Omental fat pad (tissue), 4 donors: ENCODE measurements around the gene RUNX1. TPM values are rescaled to one million over a fixed set of nuclear protein-coding genes. Genes with fewer than 3 reads are reported as not detected.

ENCODE experiments used
- ATAC-seq: fragments of 150-250 bp; one replicate; pipeline ENCODE4 v1.9.1; 2016; ENCODE audit warnings: mild to moderate bottlenecking, moderate library complexity; ENCODE audit not compliant: low FRiP score
- DNase-seq: peaks from one replicate; pipeline ENCODE4 v3.0.0-alpha.2; 2019; ENCODE audit warnings: low spot score
- total RNA-seq, 4 donors: library from RNA; depleted of rRNA; stranded (reverse); fragments of >200 nt; gene quantifications; one replicate each; pipeline ENCODE4 v1.1.0, GENCODE V29; 2016
- TF ChIP-seq, protein P1 (sequence below), 3 donors: fragments of 450-650 bp; IDR thresholded peaks; one replicate each; pipeline ENCODE4 v1.5.1; 2016 to 2017; ENCODE audit warnings: antibody characterized with exemption in 3 of 3, mild to moderate bottlenecking in 3 of 3, moderate library complexity in 2 of 3

Gene RUNX1
- total RNA-seq, 4 donors from 2014 or later = 21.1 to 75.9 (median 30.2) TPM

DNA sequence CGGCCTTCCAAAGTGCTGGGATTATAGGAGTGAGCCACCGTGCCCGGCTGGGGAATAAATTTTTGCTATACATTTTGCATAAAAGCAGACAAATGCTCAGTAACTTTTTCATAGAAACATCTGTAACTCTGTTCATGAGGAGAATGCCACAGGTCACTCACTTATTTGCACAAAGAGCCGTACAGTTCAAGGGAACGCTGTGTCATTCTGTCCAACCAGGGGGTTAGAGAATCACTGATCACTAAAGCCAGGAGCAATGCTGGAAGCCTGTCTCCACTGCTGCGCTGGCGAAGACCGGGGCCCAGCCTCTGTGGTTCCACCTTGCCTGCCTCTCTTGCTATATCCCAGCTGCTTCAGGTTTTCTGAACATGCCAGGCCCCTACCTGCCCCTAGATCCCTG, 58.3 kb downstream of the RUNX1 start:
- ATAC-seq = no peak
- TF ChIP-seq, protein P1, sequence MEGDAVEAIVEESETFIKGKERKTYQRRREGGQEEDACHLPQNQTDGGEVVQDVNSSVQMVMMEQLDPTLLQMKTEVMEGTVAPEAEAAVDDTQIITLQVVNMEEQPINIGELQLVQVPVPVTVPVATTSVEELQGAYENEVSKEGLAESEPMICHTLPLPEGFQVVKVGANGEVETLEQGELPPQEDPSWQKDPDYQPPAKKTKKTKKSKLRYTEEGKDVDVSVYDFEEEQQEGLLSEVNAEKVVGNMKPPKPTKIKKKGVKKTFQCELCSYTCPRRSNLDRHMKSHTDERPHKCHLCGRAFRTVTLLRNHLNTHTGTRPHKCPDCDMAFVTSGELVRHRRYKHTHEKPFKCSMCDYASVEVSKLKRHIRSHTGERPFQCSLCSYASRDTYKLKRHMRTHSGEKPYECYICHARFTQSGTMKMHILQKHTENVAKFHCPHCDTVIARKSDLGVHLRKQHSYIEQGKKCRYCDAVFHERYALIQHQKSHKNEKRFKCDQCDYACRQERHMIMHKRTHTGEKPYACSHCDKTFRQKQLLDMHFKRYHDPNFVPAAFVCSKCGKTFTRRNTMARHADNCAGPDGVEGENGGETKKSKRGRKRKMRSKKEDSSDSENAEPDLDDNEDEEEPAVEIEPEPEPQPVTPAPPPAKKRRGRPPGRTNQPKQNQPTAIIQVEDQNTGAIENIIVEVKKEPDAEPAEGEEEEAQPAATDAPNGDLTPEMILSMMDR (IDR thresholded peaks at IDR 0.05) = no peak
- no peak for DNase-seq

DNA sequence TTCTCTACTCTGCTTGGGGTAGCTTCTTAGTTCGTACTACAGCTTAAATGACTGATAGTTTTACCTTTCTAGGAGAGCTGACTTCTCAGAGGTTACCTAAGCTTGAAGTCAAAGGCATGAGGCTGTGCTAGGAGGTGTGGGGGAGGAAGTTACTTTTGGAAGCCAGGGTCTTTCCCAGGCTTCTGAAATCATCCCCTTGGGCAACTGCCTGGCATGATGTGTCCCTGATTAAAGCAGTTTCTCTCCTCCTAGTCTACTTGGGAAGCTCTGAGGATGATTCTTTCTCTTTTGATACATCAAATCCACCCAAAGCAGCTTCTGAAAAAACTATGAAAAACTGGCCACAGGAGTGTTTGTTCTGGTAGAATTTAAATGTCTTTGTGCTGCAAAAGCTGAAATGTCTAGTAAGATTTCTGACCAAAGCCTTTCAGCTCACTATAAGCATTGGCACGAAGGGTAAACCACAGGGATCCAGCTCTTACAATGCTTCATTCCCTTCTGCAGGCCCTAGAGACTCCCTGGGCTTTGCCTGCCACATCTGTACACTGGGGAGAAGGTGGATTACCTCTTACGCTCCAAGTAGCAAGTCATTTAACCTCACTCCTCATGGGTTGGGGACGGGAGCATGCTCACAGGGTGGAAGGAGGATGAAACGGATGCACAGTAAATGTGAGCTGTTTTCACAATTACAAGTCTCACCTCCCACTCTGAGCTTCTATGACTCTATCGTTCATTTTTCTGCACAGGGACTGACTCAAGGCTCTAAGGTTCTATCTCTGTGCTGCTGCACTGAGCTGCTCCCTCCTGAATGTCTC, 59.6 kb downstream of the RUNX1 start:
- DNase-seq = no peak
- ATAC-seq = no peak
- TF ChIP-seq, protein P1 (IDR thresholded peaks at IDR 0.05) = no peak

DNA sequence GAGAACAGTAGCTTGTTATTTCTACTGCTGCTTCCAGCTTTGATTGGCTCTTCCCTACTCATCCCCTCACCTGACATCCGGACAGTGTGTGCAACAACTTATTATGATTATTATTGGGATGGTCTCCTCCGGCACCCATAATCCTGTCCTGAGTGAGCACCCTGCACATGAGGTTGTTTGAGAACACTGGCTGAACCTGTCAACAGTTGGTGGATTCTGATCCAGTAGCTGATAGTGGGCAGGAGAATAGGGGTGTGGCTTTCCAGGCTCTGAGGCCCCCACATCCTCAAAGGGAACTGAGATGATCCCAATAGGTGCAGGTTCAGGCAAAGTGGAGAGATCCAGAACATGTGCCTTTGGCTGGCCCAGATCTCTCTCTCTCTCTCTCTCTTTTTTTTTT, 60.5 kb downstream of the RUNX1 start:
- TF ChIP-seq, protein P1 (IDR thresholded peaks at IDR 0.05) = no peak
- DNase-seq (no peak), ATAC-seq (no peak)

DNA sequence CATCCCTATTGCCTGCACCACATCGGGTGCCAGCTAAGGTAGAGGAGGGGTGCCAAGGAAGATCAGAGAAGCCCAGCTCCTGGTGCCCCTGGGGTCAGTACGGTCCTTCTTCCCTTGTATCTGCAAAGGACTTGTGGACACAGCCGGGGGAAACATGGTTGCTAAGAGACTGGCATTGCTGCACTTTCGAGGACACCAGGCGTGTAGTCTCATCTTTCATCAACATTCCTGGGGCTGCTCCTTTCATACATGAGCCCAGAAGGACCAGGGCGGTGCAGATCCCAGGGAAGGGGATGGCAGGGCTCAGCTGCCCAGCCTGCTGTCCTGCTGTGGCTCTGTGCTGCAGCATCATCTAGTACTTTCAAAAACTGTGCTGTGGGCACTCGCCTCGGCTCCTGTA, 61.0 kb downstream of the RUNX1 start:
- DNase-seq (no peak), ATAC-seq (no peak)
- TF ChIP-seq, protein P1 (IDR thresholded peaks at IDR 0.05) = no peak

DNA sequence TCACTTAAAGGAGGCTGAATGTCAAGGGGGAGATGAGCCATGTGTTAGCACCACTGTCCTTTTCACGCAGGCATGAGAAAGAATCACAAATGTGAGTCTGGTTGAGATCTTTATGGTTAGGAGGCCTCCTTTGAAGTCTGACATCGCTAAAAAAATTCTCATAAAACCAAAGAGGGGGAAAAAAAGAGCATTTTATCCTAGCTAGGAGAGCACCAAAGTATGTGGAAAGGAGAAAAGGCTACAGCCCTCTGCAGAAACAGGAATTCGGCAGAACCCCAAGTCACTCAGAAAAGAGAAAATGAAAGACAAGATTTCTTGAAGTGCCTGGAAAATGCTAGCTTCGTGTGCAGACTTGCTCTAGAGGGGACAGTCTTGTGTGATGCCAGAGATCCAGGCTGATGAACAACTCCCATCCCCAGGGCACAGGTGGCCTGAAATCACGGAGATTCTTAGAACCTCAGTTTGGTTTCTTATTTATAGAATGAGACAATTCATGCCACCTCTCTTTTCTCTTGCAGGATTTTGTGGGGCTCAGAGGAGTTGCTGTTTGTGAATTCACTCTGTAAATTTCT, 61.5 kb downstream of the RUNX1 start:
- ATAC-seq (no peak), DNase-seq (no peak)
- TF ChIP-seq, protein P1 (IDR thresholded peaks at IDR 0.05) = no peak

DNA sequence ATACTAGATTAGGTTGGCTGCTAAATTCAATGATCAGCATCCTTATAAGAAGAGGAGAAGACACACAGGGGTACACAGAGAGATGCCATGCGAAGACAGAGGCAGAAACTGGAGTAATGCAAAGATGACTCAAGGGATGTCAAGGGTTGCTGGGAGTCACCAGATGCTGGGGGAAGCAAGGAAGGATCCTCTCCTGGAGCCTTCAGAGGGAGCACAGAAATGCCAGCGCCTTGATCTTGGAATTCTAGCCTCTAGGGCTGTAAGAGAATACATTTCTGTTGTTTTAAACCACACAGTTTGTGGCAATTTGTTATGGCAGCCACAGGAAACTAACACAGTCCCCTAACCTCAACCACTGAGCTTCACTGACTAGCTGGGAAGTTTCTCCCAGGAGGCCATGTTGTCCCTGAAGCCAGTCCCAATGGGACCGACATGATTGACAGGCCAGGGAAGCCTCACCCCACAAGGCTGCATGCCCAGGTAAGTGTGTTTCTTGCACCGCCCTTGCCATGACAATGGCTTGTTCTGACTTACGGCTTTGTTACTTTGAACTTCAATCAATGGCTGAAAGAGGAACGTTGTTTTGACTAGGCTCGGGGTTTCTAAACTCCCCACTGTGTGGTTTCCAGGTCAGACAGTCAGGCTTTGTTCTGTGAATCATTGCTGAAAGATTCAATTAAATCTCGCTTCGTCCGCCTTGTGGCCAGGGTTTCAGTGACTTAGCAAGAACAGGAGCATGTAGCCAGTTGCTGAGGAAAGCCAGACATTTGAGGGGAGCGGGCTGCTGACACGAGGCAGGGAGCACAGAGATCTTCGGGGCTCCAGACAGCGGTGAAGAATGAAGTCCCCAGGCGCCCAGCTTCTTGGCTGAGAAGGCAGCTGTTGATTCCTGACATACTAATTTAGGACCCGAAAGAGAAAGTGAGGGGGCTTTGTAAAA, 62.3 kb downstream of the RUNX1 start:
- ATAC-seq = no peak
- TF ChIP-seq, protein P1 (IDR thresholded peaks at IDR 0.05) = no peak
- DNase-seq = no peak
